WERI-Rb-1 (cell line): ENCODE results near the gene ADAMTS20.

Experiments
- DNase-seq: peaks from one replicate; pipeline ENCODE4 v3.0.0-alpha.2; 2020
- H3K27ac ChIP-seq: fragments of 250-450 bp; sonication (Bioruptor Pico); 2 replicates; pipeline ENCODE4 v1.5.1; 2020; ENCODE audit warnings: mild to moderate bottlenecking, moderate library complexity
- H3K27me3 ChIP-seq: fragments of 250-450 bp; sonication (Bioruptor Pico); 2 replicates; pipeline ENCODE4 v1.5.1; 2021; ENCODE audit warnings: mild to moderate bottlenecking, low read depth, moderate library complexity; ENCODE audit not compliant: insufficient read depth, severe bottlenecking
- H3K36me3 ChIP-seq: fragments of 250-450 bp; sonication (Bioruptor Pico); 2 replicates; pipeline ENCODE4 v1.5.1; 2020; ENCODE audit warnings: mild to moderate bottlenecking, moderate library complexity
- H3K4me3 ChIP-seq: 2 replicates; pipeline ENCODE4 v1.5.1; 2011; ENCODE audit warnings: low read depth, mild to moderate bottlenecking, control low read depth, low read length
- H3K9me3 ChIP-seq: fragments of 250-450 bp; sonication (Bioruptor Pico); 2 replicates; pipeline ENCODE4 v1.5.1; 2021; ENCODE audit warnings: mild to moderate bottlenecking, moderate library complexity; ENCODE audit not compliant: severe bottlenecking
- CTCF ChIP-seq: IDR thresholded peaks from 2 replicates; pipeline ENCODE4 v1.5.1; 2011; ENCODE audit warnings: low read depth, mild to moderate bottlenecking, control low read depth, inconsistent platforms, low read length

Gene ADAMTS20

GRCh38 chr12:43516045-43516444 is 36.0 kb downstream of the ADAMTS20 start:
- Histone ChIP-seq H3K4me3 (no peak overlapping the region), H3K27me3 (no peaks in the 10 kb centered on the region), H3K9me3 (no peaks in the 10 kb centered on the region), H3K27ac (no peak overlapping the region), H3K36me3 (no peaks in the 10 kb centered on the region)
- no peak for TF ChIP-seq CTCF
- no peak for DNase-seq

- no peak for DNase-seq
- H3K27me3 ChIP-seq = no peaks in the 10 kb centered on the region
- H3K27ac ChIP-seq = no peak overlapping the region
- H3K4me3 ChIP-seq = no peak overlapping the region
- H3K36me3 ChIP-seq = no peaks in the 10 kb centered on the region
- no peak for TF ChIP-seq CTCF
- H3K9me3 ChIP-seq = no peaks in the 10 kb centered on the region
Measured at GRCh38 chr12:43501703-43502102, 50.3 kb downstream of the ADAMTS20 start.

- Histone ChIP-seq H3K9me3 (no peaks in the 10 kb centered on the region), H3K27ac (no peak overlapping the region), H3K4me3 (no peak overlapping the region), H3K27me3 (no peaks in the 10 kb centered on the region), H3K36me3 (no peaks in the 10 kb centered on the region)
- no peak for DNase-seq
- no peak for TF ChIP-seq CTCF
Measured at GRCh38 chr12:43493261-43493797, 58.7 kb downstream of the ADAMTS20 start.

- Histone ChIP-seq H3K36me3 (no peaks in the 10 kb centered on the region), H3K4me3 (no peak overlapping the region), H3K27ac (no peak overlapping the region), H3K9me3 (no peaks in the 10 kb centered on the region), H3K27me3 (no peaks in the 10 kb centered on the region)
- no peak for TF ChIP-seq CTCF
- DNase-seq = no peak
Measured at GRCh38 chr12:43482311-43483085, 69.5 kb downstream of the ADAMTS20 start.

- Histone ChIP-seq H3K9me3 (no peaks in the 10 kb centered on the region), H3K4me3 (no peak overlapping the region), H3K27me3 (no peaks in the 10 kb centered on the region), H3K36me3 (no peaks in the 10 kb centered on the region), H3K27ac (no peak overlapping the region)
- no peak for TF ChIP-seq CTCF
- DNase-seq = no peak
Measured at GRCh38 chr12:43480591-43480990, 71.4 kb downstream of the ADAMTS20 start.

GRCh38 chr12:43462741-43463140 is 89.3 kb downstream of the ADAMTS20 start:
- H3K27ac ChIP-seq = no peak overlapping the region
- DNase-seq = no peak
- no peak overlapping the region for H3K4me3 ChIP-seq
- no peaks in the 10 kb centered on the region for H3K27me3 ChIP-seq
- no peak for TF ChIP-seq CTCF
- no peaks in the 10 kb centered on the region for H3K9me3 ChIP-seq
- H3K36me3 ChIP-seq = no peaks in the 10 kb centered on the region
